K562 (cell line): ENCODE data around the gene PIP4K2C. TPM values are rescaled to one million over a fixed set of nuclear protein-coding genes. Genes with fewer than 3 reads are reported as not detected.

Source experiments
- ATF7 ChIP-seq: fragments of 450-650 bp; IDR thresholded peaks from 2 replicates; pipeline ENCODE4 v1.7.1; 2014; ENCODE audit warnings: mild to moderate bottlenecking, moderate library complexity
- BRD9 ChIP-seq: fragments of 450-650 bp; IDR thresholded peaks from 2 replicates; pipeline ENCODE4 v1.6.1; 2018; ENCODE audit warnings: low read depth; ENCODE audit not compliant: partially characterized antibody
- CBX2 ChIP-seq: fragments of 200-600 bp; sonication (generic); IDR thresholded peaks from one replicate; pipeline ENCODE4 v1.6.1; 2012; ENCODE audit warnings: mild to moderate bottlenecking, low read length, inconsistent platforms; ENCODE audit not compliant: insufficient read depth, poor library complexity, severe bottlenecking
- ELF4 ChIP-seq: fragments of 450-650 bp; formaldehyde crosslinking; IDR thresholded peaks from 2 replicates; pipeline ENCODE4 v1.4.0; 2022; ENCODE audit warnings: missing genetic modification characterization
- FOXA1 ChIP-seq: fragments of 450-650 bp; IDR thresholded peaks from 2 replicates; pipeline ENCODE4 v1.6.1; 2016; ENCODE audit warnings: mild to moderate bottlenecking, borderline replicate concordance
- HIVEP1 ChIP-seq: fragments of 250-450 bp; sonication (Bioruptor Pico); IDR thresholded peaks from 2 replicates; pipeline ENCODE4 v1.4.0; 2020; ENCODE audit warnings: mild to moderate bottlenecking
- IRF2 ChIP-seq: sonication (generic); formaldehyde crosslinking; IDR thresholded peaks from 2 replicates; pipeline ENCODE4 v1.8.1; 2022; ENCODE audit warnings: mild to moderate bottlenecking, missing genetic modification reagents
- LCOR ChIP-seq: sonication (generic); formaldehyde crosslinking; IDR thresholded peaks from 2 replicates; pipeline ENCODE4 v1.8.0; 2022; ENCODE audit warnings: mild to moderate bottlenecking, missing genetic modification reagents
- MEF2A ChIP-seq: IDR thresholded peaks from 2 replicates; pipeline ENCODE4 v1.6.1; 2011; ENCODE audit warnings: low read depth, mild to moderate bottlenecking, low read length, moderate library complexity; ENCODE audit not compliant: control insufficient read depth
- MEIS2 ChIP-seq: fragments of 450-650 bp; IDR thresholded peaks from 2 replicates; pipeline ENCODE4 v1.6.1; 2014; ENCODE audit warnings: mild to moderate bottlenecking; ENCODE audit not compliant: partially characterized antibody
- NBN ChIP-seq: fragments of 450-650 bp; IDR thresholded peaks from 2 replicates; pipeline ENCODE4 v1.6.1; 2016; ENCODE audit warnings: low read depth, mild to moderate bottlenecking
- PHF20 ChIP-seq: fragments of 450-650 bp; IDR thresholded peaks from 2 replicates; pipeline ENCODE4 v1.6.1; 2018; ENCODE audit not compliant: partially characterized antibody
- SMARCE1 ChIP-seq: fragments of 450-650 bp; IDR thresholded peaks from 2 replicates; pipeline ENCODE4 v1.7.1; 2016; ENCODE audit warnings: mild to moderate bottlenecking
- STAG1 ChIP-seq: sonication (generic); formaldehyde crosslinking; IDR thresholded peaks from 2 replicates; pipeline ENCODE4 v1.5.0; 2020; ENCODE audit warnings: missing genetic modification reagents, borderline replicate concordance
- ZBTB26 ChIP-seq: fragments of 450-650 bp; formaldehyde crosslinking; IDR thresholded peaks from 2 replicates; pipeline ENCODE4 v1.4.0; 2022; ENCODE audit warnings: missing genetic modification characterization
- ZFP36 ChIP-seq: fragments of 150-350 bp; IDR thresholded peaks from 2 replicates; pipeline ENCODE4 v1.6.1; 2018; ENCODE audit warnings: low read length, low read depth; ENCODE audit not compliant: partially characterized antibody
- ZNF217 ChIP-seq: sonication (generic); formaldehyde crosslinking; IDR thresholded peaks from 2 replicates; pipeline ENCODE4 v1.8.0; 2022; ENCODE audit warnings: mild to moderate bottlenecking, missing genetic modification reagents
- ZNF324 ChIP-seq: fragments of 250-450 bp; sonication (Bioruptor Pico); IDR thresholded peaks from 2 replicates; pipeline ENCODE4 v1.4.0; 2020; ENCODE audit warnings: mild to moderate bottlenecking
- ZNF347 ChIP-seq: fragments of 450-650 bp; formaldehyde crosslinking; IDR thresholded peaks from 2 replicates; pipeline ENCODE4 v1.4.0; 2020; ENCODE audit warnings: low read depth, mild to moderate bottlenecking, moderate library complexity
- ZNF507 ChIP-seq: conservative IDR thresholded peaks from 2 replicates; pipeline ENCODE4 v1.6.1; 2017; ENCODE audit warnings: missing genetic modification characterization, missing compliant biosample characterization
- ZNF592 ChIP-seq: fragments of 450-650 bp; IDR thresholded peaks from 2 replicates; pipeline ENCODE4 v1.6.1; 2017; ENCODE audit warnings: antibody characterized with exemption, mild to moderate bottlenecking
- ZNF717 ChIP-seq: fragments of 250-450 bp; sonication (Bioruptor Pico); IDR thresholded peaks from 2 replicates; pipeline ENCODE4 v1.5.0; 2021
- polyA plus RNA-seq, 8 experiments: library from polyadenylated mRNA; depleted of rRNA in 4 of 8; stranded (reverse) in 5 of 8; unstranded in 3 of 8; fragments of >200 nt; fragmentation: Nextera tagmentation in 2 of 8; fragmentation: Illumina TruSeq in 1 of 8; extraction: Ambion mirVana in 2 of 8; extraction: Trizol in 1 of 8; gene quantifications; 2 replicates each; pipeline versions ENCODE4 v1.2.1 to v1.2.3, GENCODE V29; 2011 to 2014; ENCODE audit warnings: inconsistent platforms in 1 of 8, missing spikeins in 1 of 8
- total RNA-seq, 7 experiments: library from RNA; depleted of rRNA in 6 of 7; stranded (reverse); fragments of >200 nt in 6 of 7; fragmentation: Illumina TruSeq in 2 of 7; extraction: Trizol in 2 of 7; gene quantifications; 2 replicates each; pipeline versions ENCODE4 v1.2.1 to v1.2.3, GENCODE V29; 2011 to 2021; ENCODE audit warnings: low replicate concordance in 1 of 7

Gene PIP4K2C
- total and polyA plus RNA-seq, 9 of the 15 experiments (the other 6 are each of a cell fraction or from before 2014, with no cell fraction given), result 9.0 to 41.4 (median 18.3) TPM

GRCh38 chr12:57590864-57591781, at the start of gene PIP4K2C (continued):
- TF ChIP-seq ZNF592 (peak; percentile 73; the same call in 1 of the 2 replicates), MEF2A (no peak), ZNF217 (CRISPR knock-in tag) (no peak), IRF2 (CRISPR knock-in tag) (no peak), ZFP36 (no peak), MEIS2 (no peak), LCOR (CRISPR knock-in tag) (peak; percentile 48; the same call in 1 of the 2 replicates), HIVEP1 (CRISPR knock-in tag) (no peak), ZNF324 (CRISPR knock-in tag) (no peak), ATF7 (peak; percentile 51; the same call in 1 of the 2 replicates), ELF4 (CRISPR knock-in tag) (peak; percentile 65; the same call in 1 of the 2 replicates), BRD9 (no peak), FOXA1 (no peak), ZNF717 (CRISPR knock-in tag) (no peak), ZNF347 (CRISPR knock-in tag) (no peak), ZNF507 (tag) (no peak), ZBTB26 (no peak), NBN (no peak), SMARCE1 (peak; percentile 24; the same call in 1 of the 2 replicates), CBX2 (no peak), STAG1 (CRISPR knock-in tag) (no peak), PHF20 (peak; percentile 86)
